EH (cell line): Measurements from ENCODE around the gene PEX11B.
"Not testable (repeated sequence)": the region's sequence is repeated elsewhere in the genome, so short reads cannot be mapped to it uniquely, and the experiment has no call there.

Experiments
- DNase-seq: peaks from one replicate; pipeline ENCODE4 v3.0.0-alpha.2; 2015; ENCODE audit warnings: low read depth

PEX11B gene

DNA sequence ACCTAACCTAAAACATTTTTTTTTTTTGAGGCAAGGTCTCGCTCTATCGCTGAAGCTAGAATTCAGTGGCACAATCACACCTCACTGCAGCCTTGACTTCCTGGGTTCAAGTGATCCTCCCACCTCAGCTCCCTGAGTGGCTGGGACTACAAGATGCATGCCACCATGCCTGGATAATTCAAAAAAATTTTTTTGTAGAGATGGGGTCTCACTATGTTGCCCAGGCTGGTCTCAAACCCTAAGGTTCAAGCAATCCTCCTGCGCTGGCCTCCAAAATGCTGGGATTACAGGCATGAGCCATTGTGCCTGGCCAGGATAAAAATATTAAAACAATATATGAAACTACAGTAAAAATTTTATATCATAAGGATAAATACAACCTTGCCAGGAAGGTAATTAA is 34.4 kb upstream of the PEX11B start:
- no peak for DNase-seq

DNA sequence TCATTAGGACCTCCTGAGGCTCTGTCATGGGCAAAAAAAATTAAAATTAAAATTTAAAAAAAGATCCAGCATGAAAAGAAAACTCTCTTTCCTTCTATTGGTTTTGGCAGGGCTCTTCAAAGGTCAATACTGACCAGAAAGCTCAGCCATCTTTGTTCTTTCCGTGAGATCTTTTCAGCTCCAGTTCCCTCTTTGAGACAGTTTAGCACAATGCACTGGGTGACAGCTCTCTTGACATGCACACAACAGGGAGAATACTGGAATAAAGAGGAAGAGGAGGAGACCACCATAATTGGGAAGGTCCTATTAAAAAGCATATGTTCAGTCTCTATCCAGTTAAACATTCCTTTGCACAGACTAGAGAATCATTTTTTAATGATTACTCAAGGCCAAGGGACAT is 33.0 kb upstream of the PEX11B start:
- no peak for DNase-seq

DNA sequence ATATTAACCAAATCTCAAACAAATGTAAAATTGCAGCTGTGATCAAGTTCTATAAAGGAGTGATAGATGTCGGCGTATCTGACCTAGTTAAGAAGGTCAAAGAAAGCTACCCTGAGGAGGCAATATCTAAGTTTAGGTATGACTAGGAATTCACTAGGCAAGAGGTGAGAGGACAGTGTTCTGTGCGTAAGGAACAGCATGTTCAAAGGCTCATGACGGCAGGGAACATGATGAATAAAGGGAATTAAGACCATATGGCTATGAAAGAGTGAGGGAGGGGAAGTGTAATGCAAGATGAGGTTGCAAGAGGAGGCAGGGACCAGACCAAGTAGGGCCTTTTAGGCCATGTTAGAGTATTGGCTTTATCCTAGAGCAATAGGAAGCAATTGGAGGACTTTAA is 30.7 kb upstream of the PEX11B start:
- DNase-seq, result no peak

DNA sequence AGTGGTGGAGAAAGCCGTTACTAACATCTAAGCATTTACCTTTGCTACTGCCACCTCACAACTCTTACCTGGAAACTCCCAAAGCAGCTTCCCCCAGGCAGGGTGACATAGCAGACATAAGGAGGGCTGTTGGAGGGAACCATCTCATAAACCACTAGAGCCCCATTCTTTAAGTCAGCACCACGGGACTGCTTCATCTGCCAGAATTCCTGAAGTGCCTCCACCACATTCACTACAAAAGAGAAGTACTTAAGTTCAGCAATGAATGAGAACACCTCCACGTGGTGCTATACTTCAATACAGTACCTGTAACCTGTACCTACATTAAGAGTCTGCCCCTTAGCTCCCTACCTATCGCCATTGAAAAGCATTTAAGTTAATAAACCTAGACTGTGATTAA is 29.0 kb upstream of the PEX11B start:
- DNase-seq, result no peak

DNA sequence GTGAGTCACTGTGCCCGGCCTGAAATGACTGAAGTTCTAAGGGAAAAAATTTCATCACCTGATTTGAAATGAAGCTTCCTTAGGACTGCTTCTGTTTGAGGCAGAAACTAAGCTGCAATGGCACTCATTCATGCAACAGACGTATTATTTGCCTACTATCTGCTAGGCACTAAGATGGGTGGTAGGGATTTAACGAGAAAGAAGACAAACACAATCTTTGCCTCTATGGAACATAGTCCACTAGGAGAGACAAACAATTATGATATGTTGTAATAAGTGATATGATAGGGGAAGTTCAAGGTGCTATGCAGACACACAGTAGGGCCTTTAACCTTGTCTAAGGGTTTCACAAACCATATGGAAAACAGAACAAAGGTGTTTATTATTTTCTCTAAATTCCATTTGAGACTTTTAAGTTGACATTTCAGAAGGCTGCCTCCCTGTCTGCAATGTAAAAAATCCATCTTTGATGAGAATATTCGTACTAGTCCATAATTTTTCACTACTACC is 28.0 kb upstream of the PEX11B start:
- no peak for DNase-seq

DNA sequence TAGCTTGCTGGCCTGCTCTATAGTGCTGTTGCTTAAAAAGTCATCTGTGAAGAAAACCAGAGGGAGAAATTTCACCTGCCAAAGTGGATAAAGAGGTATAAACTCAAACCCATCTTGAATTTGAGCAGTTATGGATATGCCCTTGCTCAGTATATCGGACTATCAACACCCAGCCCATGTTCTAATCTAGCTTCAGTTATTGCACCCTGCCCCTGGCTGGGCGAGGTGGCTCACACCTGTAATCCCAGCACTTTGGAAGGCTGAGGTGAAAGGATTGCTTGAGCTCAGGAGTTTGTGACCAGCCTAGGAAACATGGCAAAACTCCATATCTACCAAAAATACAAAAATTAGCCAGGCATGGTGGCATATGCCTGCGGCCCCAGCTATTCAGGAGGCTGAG is 26.0 kb upstream of the PEX11B start:
- no peak for DNase-seq

DNA sequence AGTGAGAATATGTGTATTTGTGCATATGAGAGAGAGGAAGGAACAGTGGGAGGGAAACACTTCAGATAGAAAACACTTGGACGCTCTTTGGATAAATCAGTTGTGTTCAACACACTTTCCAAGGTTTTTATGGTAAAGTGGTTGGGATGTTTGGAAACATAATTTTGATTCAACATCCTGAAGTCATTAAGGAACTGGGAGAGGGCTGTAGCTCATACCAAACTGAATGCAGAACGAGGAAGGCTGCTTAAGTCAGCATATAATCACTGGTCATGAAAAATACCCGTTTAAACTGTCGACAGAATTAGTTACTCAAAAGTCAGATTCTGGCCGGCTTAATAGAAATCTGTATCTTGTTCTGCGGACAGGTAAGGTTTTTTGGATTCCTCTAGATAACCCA is 24.4 kb upstream of the PEX11B start:
- no peak for DNase-seq

DNA sequence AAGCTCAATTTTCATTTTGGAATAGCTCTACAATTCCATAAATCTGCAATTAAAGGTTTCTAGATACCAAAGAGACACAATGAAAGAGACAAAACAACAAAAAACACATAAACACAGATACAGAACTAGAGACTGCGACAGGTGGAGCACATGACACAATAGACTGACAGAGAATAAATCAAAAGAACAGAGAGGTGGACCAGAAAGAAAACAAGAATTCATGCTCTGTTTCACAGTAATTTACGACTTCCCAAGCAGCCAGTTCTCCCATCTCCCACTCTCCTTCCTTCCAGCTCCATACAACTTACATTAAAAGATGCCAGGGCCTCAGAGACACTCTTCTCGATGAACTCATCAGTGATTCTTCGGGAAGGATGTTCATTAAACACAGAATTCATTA is 23.9 kb upstream of the PEX11B start:
- DNase-seq, result no peak

DNA sequence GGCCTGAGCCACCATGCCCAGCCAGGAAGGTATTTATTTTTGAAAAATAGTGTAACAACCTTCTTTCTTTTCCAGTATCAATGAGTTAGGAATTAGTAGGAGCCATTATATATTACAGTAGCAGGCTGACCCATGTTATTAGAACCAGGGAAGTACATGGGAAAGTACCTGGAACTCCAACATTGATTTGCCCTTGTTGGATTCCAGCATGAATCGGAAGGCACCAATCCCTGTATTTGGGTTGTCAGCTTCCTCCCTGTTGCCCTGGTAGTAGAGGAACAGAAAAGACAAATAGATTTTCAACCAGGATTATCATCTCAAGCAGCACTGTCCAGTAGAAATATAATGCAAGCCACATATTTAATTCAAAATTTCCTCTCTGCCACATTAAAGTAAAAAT is 18.9 kb upstream of the PEX11B start:
- DNase-seq, result no peak

DNA sequence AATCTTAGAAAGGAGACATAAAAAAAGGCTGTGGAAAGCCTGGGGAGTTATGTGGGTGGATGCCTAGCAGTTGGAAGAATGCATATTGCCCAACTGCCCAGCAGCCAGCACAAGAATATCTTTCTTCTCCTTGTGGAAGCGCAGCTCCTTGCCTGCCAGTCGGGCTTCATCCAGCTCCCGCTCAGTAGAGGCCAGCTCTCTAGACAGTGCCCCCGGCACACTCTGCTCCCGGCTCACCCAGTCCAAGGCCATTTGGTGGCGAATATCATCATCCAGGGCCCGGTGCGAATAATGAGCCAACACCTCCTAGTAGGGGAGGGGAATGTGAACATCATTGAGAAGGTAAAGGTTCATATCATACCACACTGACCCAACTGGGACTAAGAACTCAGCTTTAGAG is 17.7 kb upstream of the PEX11B start:
- DNase-seq, result no peak

DNA sequence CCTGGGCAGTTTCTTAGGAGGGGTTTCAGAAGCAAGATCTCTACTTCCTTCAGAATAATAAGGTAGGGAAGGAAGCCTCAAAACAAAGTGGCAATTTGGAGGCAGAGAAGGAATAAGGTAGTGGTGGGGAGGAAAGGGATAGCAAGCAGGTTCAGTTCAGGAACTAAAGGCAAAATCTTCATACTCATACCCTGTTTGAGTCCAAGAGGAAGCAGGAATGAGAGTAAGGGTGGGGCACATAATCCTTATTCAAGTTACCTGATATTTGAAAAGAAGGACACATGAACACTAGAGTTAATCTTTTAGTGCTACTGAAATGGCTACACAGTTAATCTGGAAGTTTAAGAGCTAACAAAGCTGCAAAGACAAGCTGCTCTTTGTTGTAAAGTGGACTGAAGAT is 17.2 kb upstream of the PEX11B start:
- DNase-seq, result no peak

DNA sequence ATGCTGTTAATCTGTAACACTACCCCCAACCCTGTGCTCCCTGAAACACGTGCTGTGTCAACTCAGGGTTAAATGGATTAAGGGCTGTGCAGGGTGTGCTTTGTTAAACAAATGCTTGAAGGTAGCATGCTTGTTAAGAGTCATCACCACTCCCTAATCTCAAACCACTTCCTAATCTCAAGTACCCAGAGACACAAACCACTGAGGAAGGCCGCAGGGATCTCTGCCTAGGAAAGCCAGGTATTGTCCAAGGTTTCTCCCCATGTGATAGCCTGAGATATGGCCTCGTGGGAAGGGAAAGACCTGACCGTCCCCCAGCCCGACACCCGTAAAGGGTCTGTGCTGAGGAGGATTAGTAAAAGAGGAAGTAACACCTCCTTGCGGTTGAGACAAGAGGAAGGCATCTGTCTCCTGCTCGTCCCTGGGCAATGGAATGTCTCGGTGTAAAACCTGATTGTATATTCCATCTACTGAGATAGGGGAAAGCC is 14.0 kb upstream of the PEX11B start:
- DNase-seq, result not testable (repeated sequence)

DNA sequence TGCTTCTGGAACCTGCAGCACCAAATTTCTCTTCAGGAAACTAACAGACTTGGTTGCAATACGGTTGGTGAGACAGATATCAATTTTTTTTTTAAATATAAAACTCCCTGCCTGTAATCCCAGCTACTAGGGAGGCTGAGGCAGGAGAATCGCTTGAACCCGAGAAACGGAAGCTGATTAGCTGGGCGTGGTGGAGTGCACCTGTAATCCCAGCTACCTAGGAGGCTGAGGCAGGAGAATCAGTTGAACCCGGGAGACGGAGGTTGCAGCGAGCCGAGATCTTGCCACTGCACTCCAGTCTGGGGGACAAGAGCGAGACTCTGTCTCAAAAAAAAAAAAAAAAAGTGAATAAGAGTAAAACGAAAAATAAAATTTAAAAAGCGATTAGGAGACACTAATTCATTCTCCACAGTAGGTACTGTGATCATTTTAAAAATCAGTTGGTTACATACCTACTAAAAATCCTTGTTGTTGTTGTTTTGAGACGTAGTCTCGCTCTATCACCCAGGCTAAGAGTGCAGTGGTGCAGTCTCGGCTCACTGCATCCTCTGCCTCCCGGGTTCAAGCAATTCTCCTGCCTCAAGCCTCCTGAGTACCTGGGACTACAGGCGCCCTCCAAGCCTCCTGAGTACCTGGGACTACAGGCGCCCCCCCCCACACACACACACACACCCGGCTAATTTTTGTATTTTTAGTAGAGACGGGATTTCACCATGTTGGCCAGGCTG is 9.6 kb upstream of the PEX11B start:
- no peak for DNase-seq

DNA sequence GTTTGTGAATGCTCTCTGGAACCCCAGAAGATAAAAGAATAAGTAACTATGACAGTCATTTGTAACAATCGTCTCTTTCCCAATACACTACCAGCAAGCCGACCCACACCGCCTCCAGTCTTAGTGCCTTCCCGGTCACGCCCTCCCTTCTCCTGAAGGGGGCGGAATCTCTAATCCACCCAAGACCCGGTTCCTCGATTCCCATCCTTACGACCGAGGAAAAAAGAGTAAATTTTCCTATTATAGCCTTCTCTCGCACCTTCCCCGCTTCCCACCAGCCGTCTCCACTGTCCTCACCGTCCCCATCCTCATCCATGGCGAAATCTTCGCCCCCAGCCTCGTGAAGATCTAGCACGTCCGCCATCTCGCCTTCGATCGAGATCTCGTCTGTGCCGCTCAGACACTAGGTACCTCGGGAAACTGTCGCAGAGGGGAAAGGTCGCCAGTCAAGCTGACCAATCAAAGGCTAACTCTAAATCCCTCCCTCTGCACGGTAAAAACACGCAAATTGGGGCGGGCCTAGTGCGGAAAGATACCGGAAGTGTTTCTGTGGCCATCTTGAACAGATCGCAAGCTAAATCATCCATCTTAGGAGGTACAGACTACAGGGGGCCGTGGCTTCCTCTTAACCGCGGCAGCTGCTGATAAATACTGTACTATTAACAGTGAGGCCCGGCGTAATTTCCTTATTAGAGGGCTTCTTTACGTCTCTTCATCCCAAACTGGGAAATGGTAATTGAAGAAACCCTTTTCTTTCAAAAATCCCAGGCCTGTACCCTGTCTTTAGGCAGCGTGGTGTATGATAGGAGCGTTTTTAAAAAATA is 8.8 kb upstream of the PEX11B start, which contains the start of gene RBM8A:
RBM8A (minus strand) TSS at position 422 of the 824 bp plus-strand sequence; CDS start at position 364, 58 bp downstream.
- peak; percentile 99 for DNase-seq

DNA sequence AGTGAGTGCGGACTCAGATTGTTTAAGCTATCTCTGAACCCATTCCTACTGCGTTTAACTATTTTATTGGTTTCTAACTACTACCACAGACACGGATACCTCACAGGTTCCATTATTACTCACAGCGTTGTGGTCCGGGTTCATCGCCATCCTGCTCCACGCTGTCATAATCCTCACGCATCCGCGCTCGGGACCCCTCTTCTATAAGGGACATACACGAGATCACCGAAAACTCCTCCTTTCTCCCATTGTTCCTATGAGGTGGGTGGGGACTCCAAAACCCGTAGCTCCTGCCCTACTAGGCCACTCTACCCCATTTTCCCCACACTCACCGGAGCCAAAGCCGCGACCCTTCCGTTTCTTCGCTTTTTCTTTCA is 8.2 kb upstream of the PEX11B start:
- DNase-seq, result no peak

DNA sequence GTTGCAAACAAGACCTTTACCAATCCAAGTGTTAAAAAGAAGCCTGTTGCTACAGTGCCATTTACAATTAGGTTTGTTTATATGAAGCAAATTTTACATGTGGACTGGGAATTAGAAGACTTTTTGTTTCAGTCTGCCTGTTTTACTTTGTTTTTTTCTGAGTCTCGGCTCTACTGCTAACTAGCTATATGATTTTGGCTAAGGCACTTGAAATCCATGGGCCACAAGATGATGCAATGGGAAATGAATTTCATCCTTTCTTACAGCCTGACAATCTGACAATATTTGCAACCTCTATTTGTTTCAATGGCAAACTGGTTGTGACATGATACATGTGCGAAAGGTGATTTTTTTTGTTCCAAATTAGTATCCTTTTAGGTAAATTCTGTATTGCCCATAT is 3.7 kb upstream of the PEX11B start:
- peak; percentile 24 for DNase-seq

DNA sequence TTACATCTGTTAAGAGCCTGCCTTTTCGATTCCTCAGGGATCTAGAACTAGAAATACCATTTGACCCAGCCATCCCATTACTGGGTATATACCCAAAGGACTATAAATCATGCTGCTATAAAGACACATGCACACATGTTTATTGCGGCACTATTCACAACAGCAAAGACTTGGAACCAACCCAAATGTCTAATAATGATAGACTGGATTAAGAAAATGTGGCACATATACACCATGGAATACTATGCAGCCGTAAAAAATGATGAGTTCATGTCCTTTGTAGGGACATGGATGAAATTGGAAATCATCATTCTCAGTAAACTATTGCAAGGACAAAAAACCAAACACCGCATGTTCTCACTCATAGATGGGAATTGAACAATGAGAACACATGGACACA is 1.8 kb upstream of the PEX11B start:
- not testable (repeated sequence) for DNase-seq

DNA sequence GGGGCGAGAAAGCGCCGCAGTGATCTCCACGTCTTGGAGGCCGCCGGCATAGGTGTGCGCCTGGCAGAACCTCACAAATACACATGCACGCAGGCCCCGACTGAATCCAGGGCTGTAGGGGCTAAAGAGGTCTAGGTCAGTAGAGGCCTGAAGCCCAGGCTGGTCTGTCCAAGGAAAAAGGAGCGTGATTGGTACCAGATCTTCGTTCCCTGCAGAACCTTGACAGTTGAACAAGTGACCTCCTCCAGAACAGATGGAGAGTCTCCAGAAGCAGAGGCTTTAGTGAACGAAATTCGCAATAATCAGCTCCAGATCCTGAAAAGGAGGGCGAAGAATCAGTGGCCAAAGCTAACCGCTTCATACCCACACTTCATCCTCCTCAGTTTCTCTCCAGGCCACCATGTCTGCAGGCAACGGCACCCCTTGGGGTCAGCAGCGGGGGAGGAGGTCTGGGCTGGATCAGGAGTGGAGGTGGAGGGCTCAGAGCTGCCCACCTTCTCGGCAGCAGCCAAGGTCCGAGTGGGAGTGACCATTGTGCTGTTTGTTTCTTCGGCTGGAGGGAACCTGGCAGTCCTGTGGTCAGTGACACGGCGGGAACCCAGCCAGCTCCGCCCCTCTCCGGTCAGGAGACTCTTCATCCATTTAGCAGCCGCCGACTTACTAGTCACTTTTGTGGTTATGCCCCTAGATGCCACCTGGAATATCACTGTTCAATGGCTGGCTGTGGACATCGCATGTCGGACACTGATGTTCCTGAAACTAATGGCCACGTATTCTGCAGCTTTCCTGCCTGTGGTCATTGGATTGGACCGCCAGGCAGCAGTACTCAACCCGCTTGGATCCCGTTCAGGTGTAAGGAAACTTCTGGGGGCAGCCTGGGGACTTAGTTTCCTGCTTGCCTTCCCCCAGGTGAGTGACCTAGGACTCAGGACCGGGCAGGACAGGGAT is 749 bp upstream of the PEX11B start:
- DNase-seq, result peak; percentile 57

DNA sequence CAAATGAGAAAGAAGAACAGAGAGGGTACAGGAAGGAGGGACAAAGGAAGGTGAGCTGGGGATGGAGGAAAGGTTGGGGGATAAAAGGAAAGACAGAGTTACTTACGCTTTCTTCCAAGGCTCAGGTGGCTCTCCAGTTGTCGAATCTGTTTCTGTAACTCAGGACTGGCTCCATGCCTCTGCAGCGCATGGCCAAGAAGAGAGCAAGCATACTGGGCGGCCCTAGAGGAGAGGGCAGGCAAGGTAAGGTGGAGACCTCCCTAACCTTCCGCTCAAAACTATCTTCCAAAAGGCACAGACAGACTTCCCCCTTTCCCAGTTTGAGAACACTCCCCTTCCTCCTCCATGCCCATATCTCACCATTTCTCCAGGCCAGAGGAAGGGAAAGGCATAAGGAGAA is 922 bp downstream of the PEX11B start:
- no peak for DNase-seq

DNA sequence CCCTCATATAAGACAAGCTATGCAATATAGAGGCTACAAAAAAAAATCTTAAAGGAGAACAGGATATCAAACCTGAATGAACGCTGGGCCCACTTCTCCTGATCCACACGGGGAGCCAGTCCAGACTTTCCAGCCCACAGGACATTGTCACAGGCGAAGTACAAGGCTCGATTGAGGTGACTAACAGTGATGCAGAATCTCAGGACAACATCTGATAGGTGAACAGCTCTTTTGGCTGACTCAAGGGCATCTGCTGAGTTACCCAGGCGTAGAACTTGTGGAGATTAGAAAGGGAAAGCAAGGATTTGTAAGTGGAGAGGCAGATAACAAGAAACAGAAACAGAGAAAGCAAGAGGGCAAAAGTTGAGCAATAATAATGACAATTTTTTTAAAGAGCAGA is 1.8 kb downstream of the PEX11B start:
- DNase-seq, result no peak

DNA sequence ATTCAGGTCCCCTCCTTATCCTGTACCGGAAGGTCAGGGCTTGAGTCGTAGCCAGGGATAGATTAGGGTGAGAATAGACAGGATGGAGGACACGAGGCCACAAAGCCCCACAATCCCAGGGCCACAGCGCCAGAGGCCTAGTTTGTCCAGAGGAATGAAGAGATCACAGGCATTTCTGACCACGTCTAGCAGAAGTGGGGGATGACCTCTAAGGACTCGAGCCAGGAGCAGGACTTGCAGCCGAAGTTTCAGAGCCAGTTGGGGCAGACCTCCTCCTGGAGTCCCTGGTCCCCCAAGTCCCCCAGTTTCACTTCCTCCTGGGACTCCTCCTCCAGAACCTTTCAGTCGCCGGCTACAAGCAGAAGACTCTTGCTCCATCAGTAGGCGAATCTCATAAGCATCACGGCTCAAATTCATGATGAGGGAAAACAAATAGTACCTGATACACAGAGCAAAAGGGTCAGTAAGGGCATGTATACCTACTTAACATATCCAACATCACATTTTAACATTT is 6.3 kb downstream of the PEX11B start:
- DNase-seq, result no peak

DNA sequence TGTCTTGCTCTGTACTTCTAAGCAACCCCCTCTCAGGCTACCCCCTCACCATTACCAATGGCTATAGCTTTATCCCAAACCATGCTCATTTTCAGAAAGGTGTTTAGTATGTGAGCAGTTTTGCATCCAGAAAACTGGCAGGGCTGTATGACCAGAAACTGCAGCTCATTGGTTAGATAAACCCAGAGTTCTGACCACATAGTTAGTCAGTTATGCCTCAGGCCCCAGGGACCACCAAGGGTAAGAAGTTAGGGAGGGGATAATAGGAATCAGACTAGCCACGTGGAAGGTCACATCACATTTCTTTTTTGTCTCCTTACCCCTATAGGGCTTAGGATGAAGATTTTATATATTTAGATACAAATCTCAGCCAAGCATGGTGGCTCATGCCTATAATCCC is 9.9 kb downstream of the PEX11B start:
- no peak for DNase-seq
